Adrenal gland (tissue), 5 donors: Measurements from ENCODE around the gene CACNG1.

Source experiments
- CTCF ChIP-seq, 6 experiments: fragments of 450-650 bp in 4 of 6; fragments of 200-600 bp in 2 of 6; sonication (generic) in 1 of 6; IDR thresholded peaks; 1 replicate in 5 of 6; 2 replicates in 1 of 6; pipeline versions ENCODE4 v1.5.1 to v1.8.0; 2016 to 2021; ENCODE audit warnings: antibody characterized with exemption in 6 of 6, mild to moderate bottlenecking in 2 of 6, moderate library complexity in 1 of 6
- POLR2A ChIP-seq, 2 donors: fragments of 450-650 bp; IDR thresholded peaks; one replicate each; pipeline ENCODE4 v1.6.1; 2017; ENCODE audit warnings: antibody characterized with exemption in 2 of 2, mild to moderate bottlenecking in 2 of 2, moderate library complexity in 1 of 2
- donor health status: DM: no; HTN: no; CAD: no.

DNA sequence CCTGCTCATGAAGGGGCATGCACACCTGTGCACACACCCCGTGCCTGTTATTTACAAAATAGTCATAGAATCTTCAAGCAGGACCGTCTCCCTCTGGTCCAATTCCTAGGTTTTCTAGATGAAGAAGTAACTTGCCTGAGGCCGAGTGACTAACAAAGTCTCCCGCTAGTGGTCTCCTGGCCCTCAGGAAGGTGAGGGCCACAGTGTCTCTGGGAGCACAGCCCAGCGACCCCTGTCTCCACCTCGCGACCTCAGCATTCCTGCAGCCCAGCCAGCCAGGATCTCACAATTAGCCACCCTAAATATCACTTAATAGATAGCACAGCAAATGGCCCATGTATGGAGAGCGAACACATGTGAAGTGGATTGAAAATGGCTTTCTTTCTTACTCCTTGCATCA, 30.5 kb upstream of the CACNG1 start:
- no peak for TF ChIP-seq CTCF (IDR thresholded peaks at IDR 0.05)
- TF ChIP-seq POLR2A (IDR thresholded peaks at IDR 0.05) = no peak
